ENCODE data around the gene C16orf86. TPM values are rescaled to one million over a fixed set of nuclear protein-coding genes. Genes with fewer than 3 reads are reported as not detected.

C16orf86 gene
- total RNA-seq, 2 donors from 2014 or later, result 6.6 to 11.9 TPM

- ATAC-seq (ENCODE audit: insufficient number of reproducible peaks, low FRiP score, low read depth), result no peak
- H3K27ac ChIP-seq, result no peak overlapping the region
Observed at GRCh38 chr16:67658849-67659674, 7.6 kb upstream of the C16orf86 start.

DNA sequence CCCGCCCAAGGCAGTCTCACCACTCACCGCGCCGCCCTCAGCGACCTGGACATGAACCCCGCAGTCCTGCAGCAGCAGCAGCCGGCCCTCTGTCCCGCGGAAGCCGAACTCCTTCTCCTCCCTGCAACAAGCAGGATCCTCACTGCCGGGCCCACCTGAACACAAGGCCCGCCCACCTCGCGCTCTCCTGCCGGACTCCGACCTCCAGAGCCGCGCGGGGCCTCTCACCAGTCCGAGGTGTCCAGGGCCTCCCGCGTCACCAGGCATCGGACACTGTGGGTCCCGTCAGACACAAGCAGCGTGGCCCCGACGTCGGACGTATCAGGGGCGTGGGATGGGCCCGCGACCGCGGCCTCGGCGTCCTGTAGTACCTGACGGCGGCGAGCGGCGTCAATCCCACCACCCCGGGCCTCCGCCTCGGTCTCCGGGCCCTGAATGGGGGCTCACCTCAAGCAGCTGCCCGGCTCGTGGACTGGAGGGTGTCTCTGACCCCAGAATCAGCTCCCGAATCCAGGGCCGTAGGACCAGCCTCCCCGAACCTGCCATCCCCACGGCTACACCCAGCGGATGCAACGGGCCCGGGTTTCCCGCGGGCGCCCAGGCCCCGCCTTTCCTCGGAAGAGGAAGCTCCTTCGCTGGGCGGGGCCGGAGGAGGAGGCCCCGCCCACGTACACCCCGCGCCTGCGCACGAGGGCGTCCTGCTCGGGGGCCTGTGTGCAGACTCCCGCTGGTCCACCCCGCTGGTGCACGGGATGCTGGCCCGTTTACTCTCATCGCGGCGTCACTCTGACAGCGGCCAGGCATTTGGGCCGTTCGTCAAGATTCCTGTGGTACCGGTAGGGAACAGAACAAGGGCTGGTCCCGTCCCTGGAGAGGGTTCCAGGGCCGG is 6.7 kb upstream of the C16orf86 start, which contains the start of gene ACD:
Gene ACD, minus strand, starts transcription at position 586 of the 889 bp plus-strand sequence. Its CDS starts 40 bp downstream, at position 546.
- Histone ChIP-seq H3K4me3 (peak within 1 kb of the TSS; percentile 91), H3K27ac (peak within 1 kb of the TSS; percentile 84 to 97), H3K27me3 (replicated peaks; ENCODE audit: insufficient read depth) (no peaks in the 10 kb centered on the region), H3K4me1 (ENCODE audit: control insufficient read depth in 1 of 2, low read depth in 2 of 2) (peaks cover 12 to 19% of the 10 kb centered on the region in 2 donors), H3K9me3 (no peaks in the 10 kb centered on the region), H3K36me3 (peaks cover 15% of the 10 kb centered on the region)
- ATAC-seq (ENCODE audit: insufficient number of reproducible peaks, low FRiP score, low read depth), result peak; percentile 70
- TF ChIP-seq CTCF (IDR thresholded peaks at IDR 0.05), result no peak
- DNase-seq (ENCODE audit: low spot score), result no peak

More at GRCh38 chr16:67658849-67659674, 7.6 kb upstream of the C16orf86 start:
- peaks cover 15% of the 10 kb centered on the region for H3K36me3 ChIP-seq
- peaks cover 12 to 19% of the 10 kb centered on the region in 2 donors for H3K4me1 ChIP-seq (ENCODE audit: control insufficient read depth in 1 of 2, low read depth in 2 of 2)
- no peaks in the 10 kb centered on the region for H3K27me3 ChIP-seq (replicated peaks; ENCODE audit: insufficient read depth)
- peak overlapping the region; percentile 91 for H3K4me3 ChIP-seq
- TF ChIP-seq CTCF (IDR thresholded peaks at IDR 0.05), result no peak
- no peak for DNase-seq (ENCODE audit: low spot score)
- H3K9me3 ChIP-seq, result no peaks in the 10 kb centered on the region

DNA sequence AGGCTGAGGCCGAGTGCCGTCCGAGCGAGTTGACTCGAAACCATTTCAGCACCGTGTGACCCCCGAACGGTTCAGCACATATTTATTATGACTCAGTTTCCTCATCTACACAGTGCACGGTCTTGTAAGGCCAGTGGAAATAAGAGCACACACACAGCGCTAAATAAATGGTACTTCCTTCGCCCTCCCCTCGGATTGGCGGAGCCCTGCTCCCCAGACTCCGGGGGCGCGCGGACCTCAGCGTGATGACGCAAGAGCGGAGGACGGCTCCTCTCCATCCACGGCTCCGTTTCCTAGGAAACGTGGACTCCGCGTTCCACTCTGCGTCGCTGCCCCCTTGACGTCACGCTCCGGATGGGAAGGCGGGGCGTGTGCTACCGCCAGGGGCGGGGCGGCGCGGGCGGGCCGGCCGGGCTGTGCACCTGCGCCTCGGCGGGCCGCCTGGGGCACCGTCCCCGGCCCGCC is 6.0 kb upstream of the C16orf86 start, which contains the start of gene PARD6A:
Gene PARD6A, plus strand, starts transcription at position 397 of the 465 bp plus-strand sequence. CDS start 79 bp downstream, outside the sequence.
- peak within 1 kb of the TSS; percentile 84 to 97 for H3K27ac ChIP-seq
- no peaks in the 10 kb centered on the region for H3K9me3 ChIP-seq
- peaks cover 12 to 21% of the 10 kb centered on the region in 2 donors for H3K4me1 ChIP-seq (ENCODE audit: control insufficient read depth in 1 of 2, low read depth in 2 of 2)
- DNase-seq (ENCODE audit: low spot score) (peak; percentile 86), ATAC-seq (ENCODE audit: insufficient number of reproducible peaks, low FRiP score, low read depth) (peak; percentile 94)
- H3K27me3 ChIP-seq (replicated peaks; ENCODE audit: insufficient read depth), result no peaks in the 10 kb centered on the region
- H3K36me3 ChIP-seq, result peaks cover 15% of the 10 kb centered on the region
- peak within 1 kb of the TSS; percentile 91 for H3K4me3 ChIP-seq
- no peak for TF ChIP-seq CTCF (IDR thresholded peaks at IDR 0.05)

DNA sequence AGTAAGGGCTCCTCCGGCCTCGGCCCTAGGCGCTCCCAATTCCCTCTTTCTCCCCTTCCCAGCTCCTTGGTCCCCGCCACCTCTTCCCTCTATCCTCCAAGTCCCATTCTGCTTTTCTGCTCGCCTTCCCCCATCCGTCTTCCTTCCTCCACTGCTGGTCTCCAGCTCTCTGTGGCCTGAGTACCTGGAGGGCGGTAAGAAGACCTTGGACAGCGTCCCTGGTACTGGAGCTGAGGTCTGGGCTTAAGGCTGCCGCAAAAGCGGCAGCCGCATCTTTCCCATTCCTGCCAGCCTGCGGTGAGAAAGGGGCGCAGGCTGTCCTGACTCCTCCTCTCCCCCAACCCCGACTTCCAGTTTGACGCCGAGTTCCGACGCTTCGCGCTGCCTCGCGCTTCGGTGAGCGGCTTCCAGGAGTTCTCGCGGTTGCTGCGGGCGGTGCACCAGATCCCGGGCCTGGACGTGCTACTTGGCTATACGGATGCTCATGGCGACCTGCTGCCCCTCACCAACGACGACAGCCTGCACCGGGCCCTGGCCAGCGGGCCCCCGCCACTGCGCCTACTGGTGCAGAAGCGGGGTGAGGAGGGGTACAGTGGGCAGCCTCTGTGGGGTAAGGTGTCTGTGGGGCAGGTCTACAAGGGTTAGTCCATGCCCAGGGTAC is 5.4 kb upstream of the C16orf86 start:
- TF ChIP-seq CTCF (IDR thresholded peaks at IDR 0.05), result no peak

More for the DNA sequence above, 5.4 kb upstream of the C16orf86 start:
- Histone ChIP-seq H3K9me3 (no peaks in the 10 kb centered on the region), H3K27me3 (replicated peaks; ENCODE audit: insufficient read depth) (no peaks in the 10 kb centered on the region), H3K27ac (peak overlapping the region; percentile 76 to 97), H3K4me1 (ENCODE audit: control insufficient read depth in 1 of 2, low read depth in 2 of 2) (peaks cover 18 to 27% of the 10 kb centered on the region in 2 donors), H3K4me3 (peak overlapping the region; percentile 91), H3K36me3 (peaks cover 15% of the 10 kb centered on the region)
- no peak for ATAC-seq (ENCODE audit: insufficient number of reproducible peaks, low FRiP score, low read depth)
- no peak for DNase-seq (ENCODE audit: low spot score)
